HepG2 (cell line): ENCODE results near the gene MIA. TPM values are rescaled to one million over a fixed set of nuclear protein-coding genes. Genes with fewer than 3 reads are reported as not detected.
A peak's percentile ranks its signal among the peaks of the same experiment; 100 is the strongest.

Source experiments
- FOXK2 ChIP-seq: fragments of 450-650 bp; IDR thresholded peaks from 2 replicates; pipeline ENCODE4 v1.6.1; 2016
- GATAD2A ChIP-seq: IDR thresholded peaks from 2 replicates; pipeline ENCODE4 v1.6.1; 2016
- GPN1 ChIP-seq: sonication (generic); formaldehyde crosslinking; IDR thresholded peaks from 2 replicates; pipeline ENCODE4 v1.5.1; 2020; ENCODE audit warnings: missing genetic modification reagents, borderline replicate concordance
- KDM5B ChIP-seq: sonication (generic); formaldehyde crosslinking; IDR thresholded peaks from 2 replicates; pipeline ENCODE4 v1.4.0; 2020; ENCODE audit warnings: missing genetic modification reagents, mild to moderate bottlenecking, borderline replicate concordance
- KLF15 ChIP-seq: sonication (generic); formaldehyde crosslinking; IDR thresholded peaks from 2 replicates; pipeline ENCODE4 v1.8.1; 2023; ENCODE audit warnings: borderline replicate concordance, mild to moderate bottlenecking, inconsistent platforms, missing genetic modification reagents, mixed read lengths
- MATR3 ChIP-seq: sonication (generic); formaldehyde crosslinking; IDR thresholded peaks from 2 replicates; pipeline ENCODE4 v1.4.0; 2020; ENCODE audit warnings: missing genetic modification reagents
- MTF1 ChIP-seq: sonication (generic); formaldehyde crosslinking; IDR thresholded peaks from 2 replicates; pipeline ENCODE4 v1.5.0; 2020; ENCODE audit warnings: missing genetic modification reagents
- PAF1 ChIP-seq: IDR thresholded peaks from 2 replicates; pipeline ENCODE4 v1.6.1; 2016; ENCODE audit warnings: missing genetic modification reagents, missing compliant biosample characterization
- REXO4 ChIP-seq: sonication (generic); formaldehyde crosslinking; IDR thresholded peaks from 2 replicates; pipeline ENCODE4 v1.8.0; 2022; ENCODE audit warnings: missing genetic modification reagents, mild to moderate bottlenecking, borderline replicate concordance
- TBX3 ChIP-seq: fragments of 450-650 bp; IDR thresholded peaks from 2 replicates; pipeline ENCODE4 v1.6.1; 2017; ENCODE audit warnings: antibody characterized with exemption, mild to moderate bottlenecking, inconsistent platforms, borderline replicate concordance
- ZNF101 ChIP-seq: sonication (generic); formaldehyde crosslinking; IDR thresholded peaks from 2 replicates; pipeline ENCODE4 v1.4.0; 2020; ENCODE audit warnings: mild to moderate bottlenecking, low read depth, missing genetic modification reagents, borderline replicate concordance
- ZNF326 ChIP-seq: sonication (generic); formaldehyde crosslinking; IDR thresholded peaks from 2 replicates; pipeline ENCODE4 v1.4.0; 2020; ENCODE audit warnings: missing genetic modification reagents, borderline replicate concordance
- ZNF543 ChIP-seq: sonication (generic); formaldehyde crosslinking; IDR thresholded peaks from 2 replicates; pipeline ENCODE4 v1.4.0; 2020; ENCODE audit warnings: mild to moderate bottlenecking, missing genetic modification reagents
- ZNF619 ChIP-seq: sonication (generic); formaldehyde crosslinking; IDR thresholded peaks from 2 replicates; pipeline ENCODE4 v1.4.0; 2020; ENCODE audit warnings: mild to moderate bottlenecking, missing genetic modification reagents
- ZNF678 ChIP-seq: sonication (generic); formaldehyde crosslinking; IDR thresholded peaks from 2 replicates; pipeline ENCODE4 v1.4.0; 2020; ENCODE audit warnings: mild to moderate bottlenecking, missing genetic modification reagents
- ZNF724P ChIP-seq: sonication (generic); formaldehyde crosslinking; IDR thresholded peaks from 2 replicates; pipeline ENCODE4 v1.8.0; 2022; ENCODE audit warnings: missing genetic modification reagents, borderline replicate concordance
- polyA plus RNA-seq, 8 experiments: library from polyadenylated mRNA; depleted of rRNA in 3 of 8; stranded (reverse) in 7 of 8; unstranded in 1 of 8; fragments of >200 nt; fragmentation: Illumina TruSeq in 4 of 8; extraction: Trizol in 4 of 8; gene quantifications; 2 replicates each; pipeline versions ENCODE4 v1.2.1 to v1.2.3, GENCODE V29; 2011 to 2016; ENCODE audit warnings: low read depth in 4 of 8, missing spikeins in 1 of 8, mixed read lengths in 1 of 8; ENCODE audit not compliant: insufficient read depth in 1 of 8
- total RNA-seq, 5 experiments: library from RNA; depleted of rRNA; stranded (reverse); fragments of >200 nt; fragmentation: Illumina TruSeq; extraction: Trizol; gene quantifications; 2 replicates each; pipeline ENCODE4 v1.2.3, GENCODE V29; 2016; ENCODE audit warnings: low read depth in 1 of 5
- TF ChIP-seq, protein P1 (sequence below): sonication (generic); formaldehyde crosslinking; IDR thresholded peaks from 2 replicates; pipeline ENCODE4 v1.4.0; 2020; ENCODE audit warnings: missing genetic modification reagents
- TF ChIP-seq, protein P2 (sequence below): sonication (generic); formaldehyde crosslinking; IDR thresholded peaks from 2 replicates; pipeline ENCODE4 v1.4.0; 2020; ENCODE audit warnings: missing genetic modification reagents
- TF ChIP-seq, protein P3 (sequence below): sonication (generic); formaldehyde crosslinking; IDR thresholded peaks from 2 replicates; pipeline ENCODE4 v1.4.0; 2020; ENCODE audit warnings: missing genetic modification reagents
- TF ChIP-seq, protein P4 (sequence below): sonication (generic); formaldehyde crosslinking; IDR thresholded peaks from 2 replicates; pipeline ENCODE4 v1.4.0; 2020; ENCODE audit warnings: missing genetic modification reagents

MIA gene
- total and polyA plus RNA-seq, 2 of the 13 experiments (the other 11 are each of a cell fraction or from before 2014, with no cell fraction given): 0.61 TPM; not detected in 1

DNA sequence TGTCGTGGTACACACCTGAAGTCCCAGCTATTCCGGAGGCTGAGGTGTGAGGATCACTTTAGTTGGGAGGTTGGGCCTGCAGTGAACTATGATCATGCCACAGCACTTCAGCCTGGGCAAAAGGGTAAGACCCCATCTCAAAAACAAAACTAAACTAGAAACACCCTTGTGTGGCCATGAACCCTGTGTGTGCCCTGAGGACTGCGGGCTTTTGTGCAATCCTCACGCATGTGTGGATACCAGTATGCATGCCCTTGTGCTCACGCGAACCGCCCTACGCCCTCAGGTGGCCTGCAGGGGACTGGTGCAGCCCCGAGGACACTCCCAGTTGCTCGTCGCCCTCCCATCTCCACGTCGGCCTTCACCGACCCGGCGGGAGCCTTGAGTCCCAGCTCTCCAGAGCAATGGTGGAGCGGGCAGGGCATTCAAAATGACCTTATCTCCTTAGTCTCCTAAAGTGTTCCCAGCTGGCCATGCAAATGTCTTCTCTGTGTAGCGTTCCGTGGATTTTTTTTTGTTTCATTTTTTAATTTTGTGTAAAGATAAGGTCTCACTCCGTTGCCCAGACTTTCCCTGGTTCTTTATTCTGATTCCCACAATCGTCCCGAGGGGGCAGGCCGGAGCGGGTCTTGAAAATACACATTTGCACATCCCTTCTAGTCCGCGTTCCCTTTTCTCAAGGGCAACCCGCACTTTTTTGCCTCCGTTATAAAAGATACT, 22.8 kb downstream of the MIA start (continued):
- TF ChIP-seq, protein P1, sequence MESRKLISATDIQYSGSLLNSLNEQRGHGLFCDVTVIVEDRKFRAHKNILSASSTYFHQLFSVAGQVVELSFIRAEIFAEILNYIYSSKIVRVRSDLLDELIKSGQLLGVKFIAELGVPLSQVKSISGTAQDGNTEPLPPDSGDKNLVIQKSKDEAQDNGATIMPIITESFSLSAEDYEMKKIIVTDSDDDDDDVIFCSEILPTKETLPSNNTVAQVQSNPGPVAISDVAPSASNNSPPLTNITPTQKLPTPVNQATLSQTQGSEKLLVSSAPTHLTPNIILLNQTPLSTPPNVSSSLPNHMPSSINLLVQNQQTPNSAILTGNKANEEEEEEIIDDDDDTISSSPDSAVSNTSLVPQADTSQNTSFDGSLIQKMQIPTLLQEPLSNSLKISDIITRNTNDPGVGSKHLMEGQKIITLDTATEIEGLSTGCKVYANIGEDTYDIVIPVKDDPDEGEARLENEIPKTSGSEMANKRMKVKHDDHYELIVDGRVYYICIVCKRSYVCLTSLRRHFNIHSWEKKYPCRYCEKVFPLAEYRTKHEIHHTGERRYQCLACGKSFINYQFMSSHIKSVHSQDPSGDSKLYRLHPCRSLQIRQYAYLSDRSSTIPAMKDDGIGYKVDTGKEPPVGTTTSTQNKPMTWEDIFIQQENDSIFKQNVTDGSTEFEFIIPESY (CRISPR knock-in tag): 0 out of 2 replicates have a peak, but pooled peaks have one; percentile 38
- TF ChIP-seq PAF1 (CRISPR knock-in tag) (no peak), ZNF543 (no peak), MTF1 (CRISPR knock-in tag) (0 out of 2 replicates have a peak, but pooled peaks have one; percentile 25), ZNF678 (CRISPR knock-in tag) (no peak), ZNF724P (CRISPR knock-in tag) (peak; percentile 47; the same call in 1 of the 2 replicates), GPN1 (no peak), ZNF326 (CRISPR knock-in tag) (no peak), TBX3 (no peak), MATR3 (CRISPR knock-in tag) (no peak), FOXK2 (no peak), ZNF101 (CRISPR knock-in tag) (no peak; the same call in 1 of the 2 replicates), KDM5B (CRISPR knock-in tag) (peak; percentile 95), REXO4 (no peak), ZNF619 (CRISPR knock-in tag) (0 out of 2 replicates have a peak, but pooled peaks have one; percentile 17), KLF15 (CRISPR knock-in tag) (no peak), GATAD2A (peak; percentile 76; the same call in 1 of the 2 replicates)
- TF ChIP-seq, protein P2, sequence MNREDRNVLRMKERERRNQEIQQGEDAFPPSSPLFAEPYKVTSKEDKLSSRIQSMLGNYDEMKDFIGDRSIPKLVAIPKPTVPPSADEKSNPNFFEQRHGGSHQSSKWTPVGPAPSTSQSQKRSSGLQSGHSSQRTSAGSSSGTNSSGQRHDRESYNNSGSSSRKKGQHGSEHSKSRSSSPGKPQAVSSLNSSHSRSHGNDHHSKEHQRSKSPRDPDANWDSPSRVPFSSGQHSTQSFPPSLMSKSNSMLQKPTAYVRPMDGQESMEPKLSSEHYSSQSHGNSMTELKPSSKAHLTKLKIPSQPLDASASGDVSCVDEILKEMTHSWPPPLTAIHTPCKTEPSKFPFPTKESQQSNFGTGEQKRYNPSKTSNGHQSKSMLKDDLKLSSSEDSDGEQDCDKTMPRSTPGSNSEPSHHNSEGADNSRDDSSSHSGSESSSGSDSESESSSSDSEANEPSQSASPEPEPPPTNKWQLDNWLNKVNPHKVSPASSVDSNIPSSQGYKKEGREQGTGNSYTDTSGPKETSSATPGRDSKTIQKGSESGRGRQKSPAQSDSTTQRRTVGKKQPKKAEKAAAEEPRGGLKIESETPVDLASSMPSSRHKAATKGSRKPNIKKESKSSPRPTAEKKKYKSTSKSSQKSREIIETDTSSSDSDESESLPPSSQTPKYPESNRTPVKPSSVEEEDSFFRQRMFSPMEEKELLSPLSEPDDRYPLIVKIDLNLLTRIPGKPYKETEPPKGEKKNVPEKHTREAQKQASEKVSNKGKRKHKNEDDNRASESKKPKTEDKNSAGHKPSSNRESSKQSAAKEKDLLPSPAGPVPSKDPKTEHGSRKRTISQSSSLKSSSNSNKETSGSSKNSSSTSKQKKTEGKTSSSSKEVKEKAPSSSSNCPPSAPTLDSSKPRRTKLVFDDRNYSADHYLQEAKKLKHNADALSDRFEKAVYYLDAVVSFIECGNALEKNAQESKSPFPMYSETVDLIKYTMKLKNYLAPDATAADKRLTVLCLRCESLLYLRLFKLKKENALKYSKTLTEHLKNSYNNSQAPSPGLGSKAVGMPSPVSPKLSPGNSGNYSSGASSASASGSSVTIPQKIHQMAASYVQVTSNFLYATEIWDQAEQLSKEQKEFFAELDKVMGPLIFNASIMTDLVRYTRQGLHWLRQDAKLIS (CRISPR knock-in tag): no peak
- TF ChIP-seq, protein P3, sequence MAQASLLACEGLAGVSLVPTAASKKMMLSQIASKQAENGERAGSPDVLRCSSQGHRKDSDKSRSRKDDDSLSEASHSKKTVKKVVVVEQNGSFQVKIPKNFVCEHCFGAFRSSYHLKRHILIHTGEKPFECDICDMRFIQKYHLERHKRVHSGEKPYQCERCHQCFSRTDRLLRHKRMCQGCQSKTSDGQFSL (CRISPR knock-in tag): no peak
- TF ChIP-seq, protein P4, sequence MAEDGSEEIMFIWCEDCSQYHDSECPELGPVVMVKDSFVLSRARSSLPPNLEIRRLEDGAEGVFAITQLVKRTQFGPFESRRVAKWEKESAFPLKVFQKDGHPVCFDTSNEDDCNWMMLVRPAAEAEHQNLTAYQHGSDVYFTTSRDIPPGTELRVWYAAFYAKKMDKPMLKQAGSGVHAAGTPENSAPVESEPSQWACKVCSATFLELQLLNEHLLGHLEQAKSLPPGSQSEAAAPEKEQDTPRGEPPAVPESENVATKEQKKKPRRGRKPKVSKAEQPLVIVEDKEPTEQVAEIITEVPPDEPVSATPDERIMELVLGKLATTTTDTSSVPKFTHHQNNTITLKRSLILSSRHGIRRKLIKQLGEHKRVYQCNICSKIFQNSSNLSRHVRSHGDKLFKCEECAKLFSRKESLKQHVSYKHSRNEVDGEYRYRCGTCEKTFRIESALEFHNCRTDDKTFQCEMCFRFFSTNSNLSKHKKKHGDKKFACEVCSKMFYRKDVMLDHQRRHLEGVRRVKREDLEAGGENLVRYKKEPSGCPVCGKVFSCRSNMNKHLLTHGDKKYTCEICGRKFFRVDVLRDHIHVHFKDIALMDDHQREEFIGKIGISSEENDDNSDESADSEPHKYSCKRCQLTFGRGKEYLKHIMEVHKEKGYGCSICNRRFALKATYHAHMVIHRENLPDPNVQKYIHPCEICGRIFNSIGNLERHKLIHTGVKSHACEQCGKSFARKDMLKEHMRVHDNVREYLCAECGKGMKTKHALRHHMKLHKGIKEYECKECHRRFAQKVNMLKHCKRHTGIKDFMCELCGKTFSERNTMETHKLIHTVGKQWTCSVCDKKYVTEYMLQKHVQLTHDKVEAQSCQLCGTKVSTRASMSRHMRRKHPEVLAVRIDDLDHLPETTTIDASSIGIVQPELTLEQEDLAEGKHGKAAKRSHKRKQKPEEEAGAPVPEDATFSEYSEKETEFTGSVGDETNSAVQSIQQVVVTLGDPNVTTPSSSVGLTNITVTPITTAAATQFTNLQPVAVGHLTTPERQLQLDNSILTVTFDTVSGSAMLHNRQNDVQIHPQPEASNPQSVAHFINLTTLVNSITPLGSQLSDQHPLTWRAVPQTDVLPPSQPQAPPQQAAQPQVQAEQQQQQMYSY: peak; percentile 28; the same call in 1 of the 2 replicates
